B cell (primary cell): Measurements from ENCODE around the gene RNF167.

Experiments
- EZH2 ChIP-seq: IDR thresholded peaks from 2 replicates; pipeline ENCODE4 v1.6.1; 2012; ENCODE audit warnings: borderline replicate concordance, low read depth, mild to moderate bottlenecking, moderate library complexity, low read length; ENCODE audit not compliant: insufficient read depth, poor library complexity, severe bottlenecking
- TF ChIP-seq, protein P1 (sequence below): fragments of 200-600 bp; IDR thresholded peaks from one replicate; pipeline ENCODE4 v1.8.0; 2022; ENCODE audit warnings: antibody characterized with exemption, mild to moderate bottlenecking

DNA sequence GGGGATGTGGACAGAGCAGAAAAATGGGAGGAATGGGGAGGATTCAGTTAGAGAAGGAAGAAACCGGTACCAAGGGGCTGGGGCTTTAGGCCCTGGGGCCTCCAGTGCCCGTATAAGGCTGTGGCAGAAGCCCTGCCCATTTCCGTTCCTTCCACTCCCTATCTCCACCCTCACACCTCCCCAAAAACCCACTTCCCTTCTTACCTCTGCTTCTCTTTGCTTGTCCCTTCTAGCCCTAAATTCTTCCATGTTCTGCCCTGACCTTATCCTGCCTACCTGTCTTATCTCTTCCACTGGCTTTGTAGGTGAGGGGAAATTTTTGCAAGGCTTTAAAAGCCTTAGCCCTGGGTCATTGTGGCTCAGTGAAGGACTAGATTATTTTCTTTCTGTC, 4.1 kb downstream of the RNF167 start:
- TF ChIP-seq, protein P1, sequence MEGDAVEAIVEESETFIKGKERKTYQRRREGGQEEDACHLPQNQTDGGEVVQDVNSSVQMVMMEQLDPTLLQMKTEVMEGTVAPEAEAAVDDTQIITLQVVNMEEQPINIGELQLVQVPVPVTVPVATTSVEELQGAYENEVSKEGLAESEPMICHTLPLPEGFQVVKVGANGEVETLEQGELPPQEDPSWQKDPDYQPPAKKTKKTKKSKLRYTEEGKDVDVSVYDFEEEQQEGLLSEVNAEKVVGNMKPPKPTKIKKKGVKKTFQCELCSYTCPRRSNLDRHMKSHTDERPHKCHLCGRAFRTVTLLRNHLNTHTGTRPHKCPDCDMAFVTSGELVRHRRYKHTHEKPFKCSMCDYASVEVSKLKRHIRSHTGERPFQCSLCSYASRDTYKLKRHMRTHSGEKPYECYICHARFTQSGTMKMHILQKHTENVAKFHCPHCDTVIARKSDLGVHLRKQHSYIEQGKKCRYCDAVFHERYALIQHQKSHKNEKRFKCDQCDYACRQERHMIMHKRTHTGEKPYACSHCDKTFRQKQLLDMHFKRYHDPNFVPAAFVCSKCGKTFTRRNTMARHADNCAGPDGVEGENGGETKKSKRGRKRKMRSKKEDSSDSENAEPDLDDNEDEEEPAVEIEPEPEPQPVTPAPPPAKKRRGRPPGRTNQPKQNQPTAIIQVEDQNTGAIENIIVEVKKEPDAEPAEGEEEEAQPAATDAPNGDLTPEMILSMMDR, result no peak
- no peak for TF ChIP-seq EZH2
